ENCODE results near the gene EIF2D. TPM values are rescaled to one million over a fixed set of nuclear protein-coding genes. Genes with fewer than 3 reads are reported as not detected.

EIF2D gene
- total and polyA plus RNA-seq, 2 of the 13 experiments (the other 11 are each of a cell fraction or from before 2014, with no cell fraction given): 45.1 to 64.9 TPM

GRCh38 chr1:206635080-206635977 lies 23.1 kb upstream of the EIF2D start, which contains the start of gene DYRK3 (continued):
- TF ChIP-seq, protein P1, sequence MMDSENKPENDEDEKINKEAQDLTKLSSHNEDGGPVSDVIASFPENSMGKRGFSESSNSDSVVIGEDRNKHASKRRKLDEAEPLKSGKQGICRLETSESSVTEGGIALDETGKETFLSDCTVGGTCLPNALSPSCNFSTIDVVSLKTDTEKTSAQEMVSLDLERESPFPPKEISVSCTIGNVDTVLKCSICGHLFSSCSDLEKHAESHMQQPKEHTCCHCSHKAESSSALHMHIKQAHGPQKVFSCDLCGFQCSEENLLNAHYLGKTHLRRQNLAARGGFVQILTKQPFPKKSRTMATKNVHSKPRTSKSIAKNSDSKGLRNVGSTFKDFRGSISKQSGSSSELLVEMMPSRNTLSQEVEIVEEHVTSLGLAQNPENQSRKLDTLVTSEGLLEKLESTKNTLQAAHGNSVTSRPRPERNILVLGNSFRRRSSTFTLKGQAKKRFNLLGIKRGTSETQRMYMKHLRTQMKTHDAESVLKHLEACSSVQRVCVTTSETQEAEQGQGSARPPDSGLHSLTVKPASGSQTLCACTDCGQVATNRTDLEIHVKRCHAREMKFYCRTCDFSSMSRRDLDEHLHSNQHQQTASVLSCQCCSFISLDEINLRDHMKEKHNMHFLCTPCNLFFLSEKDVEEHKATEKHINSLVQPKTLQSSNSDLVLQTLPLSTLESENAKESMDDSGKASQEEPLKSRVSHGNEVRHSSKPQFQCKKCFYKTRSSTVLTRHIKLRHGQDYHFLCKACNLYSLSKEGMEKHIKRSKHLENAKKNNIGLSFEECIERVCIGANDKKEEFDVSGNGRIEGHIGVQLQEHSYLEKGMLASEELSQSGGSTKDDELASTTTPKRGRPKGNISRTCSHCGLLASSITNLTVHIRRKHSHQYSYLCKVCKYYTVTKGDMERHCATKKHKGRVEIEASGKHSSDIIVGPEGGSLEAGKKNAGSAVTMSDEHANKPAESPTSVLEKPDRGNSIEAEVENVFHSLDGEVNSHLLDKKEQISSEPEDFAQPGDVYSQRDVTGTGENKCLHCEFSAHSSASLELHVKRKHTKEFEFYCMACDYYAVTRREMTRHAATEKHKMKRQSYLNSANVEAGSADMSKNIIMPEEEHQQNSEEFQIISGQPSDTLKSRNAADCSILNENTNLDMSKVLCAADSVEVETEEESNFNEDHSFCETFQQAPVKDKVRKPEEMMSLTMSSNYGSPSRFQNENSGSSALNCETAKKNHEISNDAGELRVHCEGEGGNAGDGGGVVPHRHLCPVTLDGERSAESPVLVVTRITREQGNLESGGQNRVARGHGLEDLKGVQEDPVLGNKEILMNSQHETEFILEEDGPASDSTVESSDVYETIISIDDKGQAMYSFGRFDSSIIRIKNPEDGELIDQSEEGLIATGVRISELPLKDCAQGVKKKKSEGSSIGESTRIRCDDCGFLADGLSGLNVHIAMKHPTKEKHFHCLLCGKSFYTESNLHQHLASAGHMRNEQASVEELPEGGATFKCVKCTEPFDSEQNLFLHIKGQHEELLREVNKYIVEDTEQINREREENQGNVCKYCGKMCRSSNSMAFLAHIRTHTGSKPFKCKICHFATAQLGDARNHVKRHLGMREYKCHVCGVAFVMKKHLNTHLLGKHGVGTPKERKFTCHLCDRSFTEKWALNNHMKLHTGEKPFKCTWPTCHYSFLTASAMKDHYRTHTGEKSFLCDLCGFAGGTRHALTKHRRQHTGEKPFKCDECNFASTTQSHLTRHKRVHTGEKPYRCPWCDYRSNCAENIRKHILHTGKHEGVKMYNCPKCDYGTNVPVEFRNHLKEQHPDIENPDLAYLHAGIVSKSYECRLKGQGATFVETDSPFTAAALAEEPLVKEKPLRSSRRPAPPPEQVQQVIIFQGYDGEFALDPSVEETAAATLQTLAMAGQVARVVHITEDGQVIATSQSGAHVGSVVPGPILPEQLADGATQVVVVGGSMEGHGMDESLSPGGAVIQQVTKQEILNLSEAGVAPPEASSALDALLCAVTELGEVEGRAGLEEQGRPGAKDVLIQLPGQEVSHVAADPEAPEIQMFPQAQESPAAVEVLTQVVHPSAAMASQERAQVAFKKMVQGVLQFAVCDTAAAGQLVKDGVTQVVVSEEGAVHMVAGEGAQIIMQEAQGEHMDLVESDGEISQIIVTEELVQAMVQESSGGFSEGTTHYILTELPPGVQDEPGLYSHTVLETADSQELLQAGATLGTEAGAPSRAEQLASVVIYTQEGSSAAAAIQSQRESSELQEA (CRISPR knock-in tag; IDR thresholded peaks at IDR 0.05; ENCODE audit: not compliant biosample characterization): peak; percentile 33
- TF ChIP-seq GATA4 (IDR thresholded peaks at IDR 0.05; ENCODE audit: borderline replicate concordance, low read depth) (0 out of 2 replicates have a peak, but pooled peaks have one; percentile 32), SAFB2 (CRISPR knock-in tag; IDR thresholded peaks at IDR 0.05; ENCODE audit: borderline replicate concordance, low read depth) (0 out of 2 replicates have a peak, but pooled peaks have one; percentile 22), RXRB (CRISPR knock-in tag; IDR thresholded peaks at IDR 0.05; ENCODE audit: borderline replicate concordance) (no peak; the same call in 1 of the 2 replicates), RORA (CRISPR knock-in tag; IDR thresholded peaks at IDR 0.05) (no peak), U2AF1 (optimal IDR thresholded peaks at IDR 0.05; ENCODE audit: low read depth, low read length) (no peak), ZSCAN22 (CRISPR knock-in tag; IDR thresholded peaks at IDR 0.05) (0 out of 2 replicates have a peak, but pooled peaks have one; percentile 36), KDM2A (CRISPR knock-in tag; IDR thresholded peaks at IDR 0.05; ENCODE audit: borderline replicate concordance, low read depth) (peak; percentile 86), POLR2AphosphoS2 (IDR thresholded peaks at IDR 0.05; ENCODE audit: low read depth, low read length) (no peak), FOXK2 (IDR thresholded peaks at IDR 0.05) (no peak), ZNF556 (CRISPR knock-in tag; IDR thresholded peaks at IDR 0.05; ENCODE audit: borderline replicate concordance) (peak; percentile 30; the same call in 1 of the 2 replicates), ZNF3 (CRISPR knock-in tag; IDR thresholded peaks at IDR 0.05) (no peak), ZNF781 (CRISPR knock-in tag; IDR thresholded peaks at IDR 0.05; ENCODE audit: borderline replicate concordance, not compliant biosample characterization) (peak; percentile 91), STAG1 (CRISPR knock-in tag; IDR thresholded peaks at IDR 0.05) (no peak), ZNF598 (CRISPR knock-in tag; IDR thresholded peaks at IDR 0.05; ENCODE audit: borderline replicate concordance) (peak; percentile 22; the same call in 1 of the 2 replicates), IRX3 (CRISPR knock-in tag; IDR thresholded peaks at IDR 0.05; ENCODE audit: borderline replicate concordance, low read depth) (0 out of 2 replicates have a peak, but pooled peaks have one; percentile 21), NCOA2 (CRISPR knock-in tag; IDR thresholded peaks at IDR 0.05) (no peak; the same call in 1 of the 2 replicates), JUN (CRISPR knock-in tag; IDR thresholded peaks at IDR 0.05) (peak; percentile 59; the same call in 1 of the 2 replicates)
- TF ChIP-seq, protein P2, sequence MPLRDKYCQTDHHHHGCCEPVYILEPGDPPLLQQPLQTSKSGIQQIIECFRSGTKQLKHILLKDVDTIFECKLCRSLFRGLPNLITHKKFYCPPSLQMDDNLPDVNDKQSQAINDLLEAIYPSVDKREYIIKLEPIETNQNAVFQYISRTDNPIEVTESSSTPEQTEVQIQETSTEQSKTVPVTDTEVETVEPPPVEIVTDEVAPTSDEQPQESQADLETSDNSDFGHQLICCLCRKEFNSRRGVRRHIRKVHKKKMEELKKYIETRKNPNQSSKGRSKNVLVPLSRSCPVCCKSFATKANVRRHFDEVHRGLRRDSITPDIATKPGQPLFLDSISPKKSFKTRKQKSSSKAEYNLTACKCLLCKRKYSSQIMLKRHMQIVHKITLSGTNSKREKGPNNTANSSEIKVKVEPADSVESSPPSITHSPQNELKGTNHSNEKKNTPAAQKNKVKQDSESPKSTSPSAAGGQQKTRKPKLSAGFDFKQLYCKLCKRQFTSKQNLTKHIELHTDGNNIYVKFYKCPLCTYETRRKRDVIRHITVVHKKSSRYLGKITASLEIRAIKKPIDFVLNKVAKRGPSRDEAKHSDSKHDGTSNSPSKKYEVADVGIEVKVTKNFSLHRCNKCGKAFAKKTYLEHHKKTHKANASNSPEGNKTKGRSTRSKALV (CRISPR knock-in tag; IDR thresholded peaks at IDR 0.05): no peak
